PC-9 (cell line): ENCODE measurements around the gene PEX11A.

ENCODE experiments used
- EZH2 ChIP-seq: fragments of 200-600 bp; sonication (generic); IDR thresholded peaks from 2 replicates; pipeline ENCODE4 v1.8.0; 2017; ENCODE audit warnings: antibody characterized with exemption, low read depth
- TF ChIP-seq, protein P1 (sequence below): fragments of 200-600 bp; sonication (generic); conservative IDR thresholded peaks from 2 replicates; pipeline ENCODE4 v1.6.1; 2017; ENCODE audit warnings: mixed run types, antibody characterized with exemption, mild to moderate bottlenecking, moderate library complexity

DNA sequence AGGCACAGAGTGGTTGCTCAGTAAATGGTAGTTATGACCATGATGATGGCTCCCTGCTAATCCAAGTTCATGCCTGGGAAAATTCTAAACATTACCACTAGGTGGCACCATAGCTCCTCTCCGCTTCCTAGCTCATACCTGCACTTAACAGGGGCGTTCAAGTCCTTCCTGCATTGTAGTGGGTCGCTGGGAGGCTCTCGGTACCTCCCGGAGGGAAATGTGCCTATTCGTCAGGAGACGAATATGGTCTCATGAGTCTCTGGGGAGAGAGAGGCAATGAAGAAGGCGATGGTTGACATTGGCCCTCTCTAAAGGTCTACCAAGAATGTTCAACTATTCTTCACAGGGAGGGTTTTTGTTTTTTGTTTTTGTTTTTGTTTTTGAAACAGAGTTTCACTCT is 49.6 kb upstream of the PEX11A start:
- TF ChIP-seq, protein P1, sequence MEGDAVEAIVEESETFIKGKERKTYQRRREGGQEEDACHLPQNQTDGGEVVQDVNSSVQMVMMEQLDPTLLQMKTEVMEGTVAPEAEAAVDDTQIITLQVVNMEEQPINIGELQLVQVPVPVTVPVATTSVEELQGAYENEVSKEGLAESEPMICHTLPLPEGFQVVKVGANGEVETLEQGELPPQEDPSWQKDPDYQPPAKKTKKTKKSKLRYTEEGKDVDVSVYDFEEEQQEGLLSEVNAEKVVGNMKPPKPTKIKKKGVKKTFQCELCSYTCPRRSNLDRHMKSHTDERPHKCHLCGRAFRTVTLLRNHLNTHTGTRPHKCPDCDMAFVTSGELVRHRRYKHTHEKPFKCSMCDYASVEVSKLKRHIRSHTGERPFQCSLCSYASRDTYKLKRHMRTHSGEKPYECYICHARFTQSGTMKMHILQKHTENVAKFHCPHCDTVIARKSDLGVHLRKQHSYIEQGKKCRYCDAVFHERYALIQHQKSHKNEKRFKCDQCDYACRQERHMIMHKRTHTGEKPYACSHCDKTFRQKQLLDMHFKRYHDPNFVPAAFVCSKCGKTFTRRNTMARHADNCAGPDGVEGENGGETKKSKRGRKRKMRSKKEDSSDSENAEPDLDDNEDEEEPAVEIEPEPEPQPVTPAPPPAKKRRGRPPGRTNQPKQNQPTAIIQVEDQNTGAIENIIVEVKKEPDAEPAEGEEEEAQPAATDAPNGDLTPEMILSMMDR, result peak; percentile 94
- TF ChIP-seq EZH2, result no peak
